Measurements from ENCODE around the gene PNMA8B. TPM values are rescaled to one million over a fixed set of nuclear protein-coding genes. Genes with fewer than 3 reads are reported as not detected.
A peak's percentile ranks its signal among the peaks of the same experiment; 100 is the strongest.
"Not testable (repeated sequence)": the region's sequence is repeated elsewhere in the genome, so short reads cannot be mapped to it uniquely, and the experiment has no call there.

Gene PNMA8B
- total RNA-seq, 1 donor from 2014 or later, result 0.09 TPM

- no peak overlapping the region for H3K27ac ChIP-seq
- H3K4me1 ChIP-seq, result peaks cover 16% of the 10 kb centered on the region
- no peak overlapping the region for H3K4me3 Mint-ChIP-seq
- H3K9me3 ChIP-seq (ENCODE audit: low read depth), result no peaks in the 10 kb centered on the region
- H3K27me3 Mint-ChIP-seq (ENCODE audit: insufficient read depth, low read depth), result peaks cover 9% of the 10 kb centered on the region
- H3K36me3 Mint-ChIP-seq, result peaks cover 5% of the 10 kb centered on the region
- H3K79me2 ChIP-seq (ENCODE audit: low read depth), result no peaks in the 10 kb centered on the region
- TF ChIP-seq EZH2phosphoT487 (IDR thresholded peaks at IDR 0.05), result no peak
- TF ChIP-seq EZH2 (IDR thresholded peaks at IDR 0.05), result no peak
- peaks cover 4% of the 10 kb centered on the region for H3F3A ChIP-seq (ENCODE audit: low read depth)
- H3K9me3 Mint-ChIP-seq, result peaks cover 4% of the 10 kb centered on the region
- H3K4me1 Mint-ChIP-seq, result peaks cover 40% of the 10 kb centered on the region
- H3K4me2 ChIP-seq, result no peak overlapping the region
- no peaks in the 10 kb centered on the region for H4K20me1 ChIP-seq (ENCODE audit: low read depth)
- H3K27ac Mint-ChIP-seq, result peak overlapping the region; percentile 81
- H3K4me3 ChIP-seq, result no peak overlapping the region
- no peak overlapping the region for H3K9ac ChIP-seq
- H3K27me3 ChIP-seq, result peaks cover 26% of the 10 kb centered on the region
- DNase-seq (ENCODE audit: low spot score), result no peak
- no peak overlapping the region for H2AFZ ChIP-seq (replicated peaks)
- no peaks in the 10 kb centered on the region for H3K36me3 ChIP-seq
These were observed 2.1 kb upstream of the PNMA8B start for GRCh38 chr19:46497773-46498172.

GRCh38 chr19:46496886-46497285 lies 1.2 kb upstream of the PNMA8B start:
- not testable (repeated sequence) for H3K79me2 ChIP-seq (ENCODE audit: low read depth); H4K20me1 ChIP-seq (ENCODE audit: low read depth); H3K4me2 ChIP-seq; H3K9ac ChIP-seq; H3K4me3 Mint-ChIP-seq; H3K36me3 Mint-ChIP-seq; H3K9me3 ChIP-seq (ENCODE audit: low read depth); H2AFZ ChIP-seq (replicated peaks); H3K9me3 Mint-ChIP-seq; H3K27ac ChIP-seq; H3K36me3 ChIP-seq; H3K4me3 ChIP-seq; H3F3A ChIP-seq (ENCODE audit: low read depth); H3K27me3 Mint-ChIP-seq (ENCODE audit: insufficient read depth, low read depth)
- peaks cover 43% of the 10 kb centered on the region for H3K4me1 Mint-ChIP-seq
- Histone ChIP-seq H3K4me1 (peaks cover 20% of the 10 kb centered on the region), H3K27me3 (peaks cover 35% of the 10 kb centered on the region)
- DNase-seq (ENCODE audit: low spot score), result peak; percentile 3
- H3K27ac Mint-ChIP-seq, result peak overlapping the region; percentile 94

GRCh38 chr19:46496304-46496703 lies 637 bp upstream of the PNMA8B start:
- peak overlapping the region; percentile 94 for H3K27ac Mint-ChIP-seq
- H3K36me3 Mint-ChIP-seq, result peaks cover 5% of the 10 kb centered on the region
- H3K4me1 Mint-ChIP-seq, result peaks cover 43% of the 10 kb centered on the region
- Histone ChIP-seq H4K20me1 (ENCODE audit: low read depth) (no peaks in the 10 kb centered on the region), H3K27ac (no peak overlapping the region), H3K9me3 (ENCODE audit: low read depth) (no peaks in the 10 kb centered on the region), H3K79me2 (ENCODE audit: low read depth) (no peaks in the 10 kb centered on the region), H3K27me3 (peaks cover 41% of the 10 kb centered on the region), H3F3A (ENCODE audit: low read depth) (peaks cover 4% of the 10 kb centered on the region), H3K4me1 (peaks cover 20% of the 10 kb centered on the region), H3K4me3 (no peak overlapping the region), H2AFZ (replicated peaks) (no peak overlapping the region), H3K4me2 (peak overlapping the region; percentile 80), H3K9ac (no peak overlapping the region), H3K36me3 (no peaks in the 10 kb centered on the region)
- DNase-seq (ENCODE audit: low spot score), result no peak
- peak overlapping the region; percentile 77 for H3K4me3 Mint-ChIP-seq
- peaks cover 9% of the 10 kb centered on the region for H3K27me3 Mint-ChIP-seq (ENCODE audit: insufficient read depth, low read depth)
- no peak for TF ChIP-seq EZH2 (IDR thresholded peaks at IDR 0.05)
- no peak for TF ChIP-seq CTCF (IDR thresholded peaks at IDR 0.05)
- no peak for TF ChIP-seq EZH2phosphoT487 (IDR thresholded peaks at IDR 0.05)
- peaks cover 4% of the 10 kb centered on the region for H3K9me3 Mint-ChIP-seq

GRCh38 chr19:46494941-46495785 lies 504 bp downstream of the PNMA8B start:
- H3F3A ChIP-seq (ENCODE audit: low read depth), result peaks cover 4% of the 10 kb centered on the region
- peaks cover 20% of the 10 kb centered on the region for H3K4me1 ChIP-seq
- H3K9ac ChIP-seq, result no peak overlapping the region
- H3K36me3 ChIP-seq, result no peaks in the 10 kb centered on the region
- H3K4me2 ChIP-seq, result peak overlapping the region; percentile 80
- peak overlapping the region; percentile 47 for H3K4me3 ChIP-seq
- Mint-ChIP-seq H3K4me1 (peaks cover 40% of the 10 kb centered on the region), H3K4me3 (peak overlapping the region; percentile 77), H3K27me3 (ENCODE audit: insufficient read depth, low read depth) (peaks cover 11% of the 10 kb centered on the region), H3K9me3 (peaks cover 4% of the 10 kb centered on the region), H3K36me3 (peaks cover 5% of the 10 kb centered on the region), H3K27ac (peak overlapping the region; percentile 60)
- no peaks in the 10 kb centered on the region for H4K20me1 ChIP-seq (ENCODE audit: low read depth)
- H3K79me2 ChIP-seq (ENCODE audit: low read depth), result no peaks in the 10 kb centered on the region
- H2AFZ ChIP-seq (replicated peaks), result no peak overlapping the region
- no peaks in the 10 kb centered on the region for H3K9me3 ChIP-seq (ENCODE audit: low read depth)
- H3K27ac ChIP-seq, result no peak overlapping the region
- peak; percentile 31 for DNase-seq (ENCODE audit: low spot score)
- TF ChIP-seq EZH2phosphoT487 (IDR thresholded peaks at IDR 0.05) (no peak), CTCF (IDR thresholded peaks at IDR 0.05) (no peak), EZH2 (IDR thresholded peaks at IDR 0.05) (no peak)
- peaks cover 52% of the 10 kb centered on the region for H3K27me3 ChIP-seq
